IPS-NIHi11 (cell line): ENCODE measurements around the gene HIVEP3.

ENCODE experiments used
- DNase-seq: peaks from one replicate; pipeline ENCODE4 v3.0.0; 2012; ENCODE audit warnings: mixed read lengths, low spot score

The HIVEP3 gene

GRCh38 chr1:41682845-41683625 lies 235.7 kb downstream of the HIVEP3 start:
- no peak for DNase-seq

GRCh38 chr1:41682149-41682548 lies 236.6 kb downstream of the HIVEP3 start:
- no peak for DNase-seq

- no peak for DNase-seq
These were observed 237.2 kb downstream of the HIVEP3 start for GRCh38 chr1:41681331-41682098.

- no peak for DNase-seq
These were observed 238.7 kb downstream of the HIVEP3 start for GRCh38 chr1:41679994-41680393.

GRCh38 chr1:41679531-41679930 lies 239.2 kb downstream of the HIVEP3 start:
- no peak for DNase-seq

- DNase-seq = no peak
These were observed 240.4 kb downstream of the HIVEP3 start for GRCh38 chr1:41678111-41678878.

GRCh38 chr1:41677620-41678019 lies 241.1 kb downstream of the HIVEP3 start:
- DNase-seq = no peak

GRCh38 chr1:41675401-41675800 lies 243.3 kb downstream of the HIVEP3 start:
- no peak for DNase-seq

- DNase-seq = no peak
These were observed 244.2 kb downstream of the HIVEP3 start for GRCh38 chr1:41674522-41674921.

- no peak for DNase-seq
These were observed 244.9 kb downstream of the HIVEP3 start for GRCh38 chr1:41673806-41674205.

- DNase-seq = no peak
These were observed 245.3 kb downstream of the HIVEP3 start for GRCh38 chr1:41673378-41673777.

GRCh38 chr1:41672641-41673361 lies 245.9 kb downstream of the HIVEP3 start:
- no peak for DNase-seq

- no peak for DNase-seq
These were observed 246.5 kb downstream of the HIVEP3 start for GRCh38 chr1:41672173-41672572.

- no peak for DNase-seq
These were observed 247.5 kb downstream of the HIVEP3 start for GRCh38 chr1:41671116-41671755.

GRCh38 chr1:41670217-41670957 lies 248.3 kb downstream of the HIVEP3 start:
- DNase-seq = no peak

GRCh38 chr1:41668967-41669366 lies 249.8 kb downstream of the HIVEP3 start:
- DNase-seq = no peak

- DNase-seq = no peak
These were observed 250.6 kb downstream of the HIVEP3 start for GRCh38 chr1:41668054-41668660.

GRCh38 chr1:41666981-41667631 lies 251.6 kb downstream of the HIVEP3 start:
- DNase-seq = no peak

GRCh38 chr1:41665962-41666917 lies 252.5 kb downstream of the HIVEP3 start:
- no peak for DNase-seq
